Transverse colon (tissue), 4 donors: ENCODE measurements around the gene CCDC69. TPM values are rescaled to one million over a fixed set of nuclear protein-coding genes. Genes with fewer than 3 reads are reported as not detected.

Source experiments
- DNase-seq: peaks from one replicate; pipeline ENCODE4 v3.0.0-alpha.2; 2019
- H3K27ac ChIP-seq, 4 donors: fragments of 200-600 bp; sonication (generic); 2 replicates each; pipeline ENCODE4 v1.5.1; 2016 to 2018; ENCODE audit warnings: inconsistent platforms in 4 of 4
- H3K27me3 ChIP-seq: fragments of 200-600 bp; sonication (generic); 2 replicates; pipeline ENCODE4 v1.5.1; 2017; ENCODE audit warnings: inconsistent platforms
- H3K36me3 ChIP-seq, 4 donors: fragments of 200-600 bp; sonication (generic); 2 replicates each; pipeline ENCODE4 v1.5.1; 2017 to 2019; ENCODE audit warnings: inconsistent platforms in 4 of 4
- H3K4me1 ChIP-seq, 4 donors: fragments of 200-600 bp; sonication (generic); 2 replicates each; pipeline ENCODE4 v1.5.1; 2017 to 2020; ENCODE audit warnings: inconsistent platforms in 4 of 4
- H3K4me3 ChIP-seq, 4 donors: fragments of 200-600 bp; sonication (generic); 1 replicate in 1 of 4; 2 replicates in 3 of 4; pipeline versions ENCODE4 v1.5.1 to v1.6.1; 2017 to 2019; ENCODE audit warnings: inconsistent platforms in 4 of 4
- H3K9me3 ChIP-seq, 2 donors: fragments of 200-600 bp; sonication (generic); 2 replicates each; pipeline ENCODE4 v1.5.1; 2017 to 2019; ENCODE audit warnings: inconsistent platforms in 2 of 2
- EP300 ChIP-seq: sonication (generic); formaldehyde crosslinking; IDR thresholded peaks from one replicate; pipeline ENCODE4 v1.6.1; 2017; ENCODE audit warnings: antibody characterized with exemption, low read depth
- POLR2A ChIP-seq: fragments of 450-650 bp; IDR thresholded peaks from one replicate; pipeline ENCODE4 v1.6.1; 2016; ENCODE audit warnings: antibody characterized with exemption, mild to moderate bottlenecking, moderate library complexity
- POLR2AphosphoS5 ChIP-seq, 3 donors: sonication (generic); formaldehyde crosslinking; IDR thresholded peaks; one replicate each; pipeline ENCODE4 v1.6.1; 2016; ENCODE audit warnings: antibody characterized with exemption in 3 of 3
- WGBS, 2 donors: methylation state at CpG; one replicate each; pipeline ENCODE4 v1.1.5; 2018; ENCODE audit warnings: low coverage in 1 of 2; 5-methylcytosine and 5-hydroxymethylcytosine counted together
- in situ Hi-C, 4 donors: fragments of 200-750 bp; cut with MboI; loops; one replicate each; pipeline versions ENCODE4 v1.15.0 to v1.15.1; 2017; ENCODE audit warnings: low sequenced_read_pairs in 3 of 4, low pct_ligation_motif_present in 1 of 4, low pct_unique_long_range_greater_than_20kb in 1 of 4
- intact Hi-C: fragments of 100-400 bp; cut with DNase I; formaldehyde crosslinking; loops from one replicate; pipeline ENCODE4 v1.15.1; 2023; ENCODE audit warnings: low total_unique reads
- total RNA-seq, 4 donors: library from RNA; depleted of rRNA; stranded (reverse); fragments of >200 nt; gene quantifications; one replicate each; pipeline ENCODE4 v1.1.0, GENCODE V29; 2016
- TF ChIP-seq, protein P1 (sequence below), 5 experiments: fragments of 200-600 bp in 3 of 5; fragments of 450-650 bp in 2 of 5; sonication (generic) in 3 of 5; IDR thresholded peaks; 1 replicate in 2 of 5; 2 replicates in 3 of 5; pipeline ENCODE4 v1.5.1; 2016 to 2017; ENCODE audit warnings: antibody characterized with exemption in 5 of 5, inconsistent platforms in 3 of 5, mild to moderate bottlenecking in 2 of 5, moderate library complexity in 1 of 5

CCDC69 gene
- total RNA-seq, 4 donors from 2014 or later: 37.7 to 89.2 (median 62.1) TPM

DNA sequence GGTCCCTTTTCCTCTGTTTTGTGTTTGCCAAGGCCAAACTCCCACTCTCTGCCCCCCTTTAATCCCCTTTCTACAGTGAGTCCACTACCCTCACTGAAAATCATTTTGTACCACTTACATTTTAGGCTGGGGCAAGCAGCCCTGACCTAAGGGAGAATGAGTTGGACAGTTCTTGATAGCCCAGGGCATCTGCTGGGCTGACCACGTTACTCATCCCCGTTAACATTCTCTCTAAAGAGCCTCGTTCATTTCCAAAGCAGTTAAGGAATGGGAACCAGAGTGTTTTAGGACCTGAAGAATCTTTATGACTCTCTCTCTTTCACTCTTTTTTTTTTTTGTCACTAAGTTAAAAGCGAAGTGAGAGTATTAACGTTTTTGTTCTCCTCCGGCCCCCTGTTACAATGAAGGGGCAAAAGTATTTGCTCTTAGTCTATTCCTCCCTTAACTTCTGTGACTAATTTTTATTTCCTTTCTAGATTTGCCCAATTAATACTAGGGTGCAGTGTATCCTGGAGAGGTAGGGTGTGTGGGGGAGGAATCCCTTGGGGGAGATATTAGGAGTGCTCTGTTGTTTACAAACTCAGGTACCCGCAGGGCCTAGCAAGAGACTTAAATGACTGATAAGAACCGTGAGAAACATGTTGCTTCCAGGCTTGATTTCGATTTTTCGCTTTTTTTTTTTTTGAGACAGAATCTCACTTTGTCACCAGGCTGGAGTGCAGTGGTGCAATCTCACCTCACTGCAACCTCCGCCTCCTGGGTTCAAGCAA lies 43.8 kb upstream of the CCDC69 start:
- WGBS, 2 donors: 88 to 91% methylated on average over 10 to 11 of the region's 11 CpGs
- in situ Hi-C loops: no loop called here
- Histone ChIP-seq H3K27ac (no peak overlapping the region), H3K4me1 (peaks cover 0 to 10% (median 2%) of the 10 kb centered on the region in 4 donors), H3K27me3 (no peaks in the 10 kb centered on the region), H3K36me3 (peaks cover 0 to 10% (median 6%) of the 10 kb centered on the region in 4 donors), H3K4me3 (no peak overlapping the region), H3K9me3 (no peaks in the 10 kb centered on the region)
- intact Hi-C loops: no loop called here
- DNase-seq: no peak
- TF ChIP-seq POLR2AphosphoS5 (IDR thresholded peaks at IDR 0.05) (no peak), EP300 (no peak), POLR2A (no peak)
- TF ChIP-seq, protein P1, sequence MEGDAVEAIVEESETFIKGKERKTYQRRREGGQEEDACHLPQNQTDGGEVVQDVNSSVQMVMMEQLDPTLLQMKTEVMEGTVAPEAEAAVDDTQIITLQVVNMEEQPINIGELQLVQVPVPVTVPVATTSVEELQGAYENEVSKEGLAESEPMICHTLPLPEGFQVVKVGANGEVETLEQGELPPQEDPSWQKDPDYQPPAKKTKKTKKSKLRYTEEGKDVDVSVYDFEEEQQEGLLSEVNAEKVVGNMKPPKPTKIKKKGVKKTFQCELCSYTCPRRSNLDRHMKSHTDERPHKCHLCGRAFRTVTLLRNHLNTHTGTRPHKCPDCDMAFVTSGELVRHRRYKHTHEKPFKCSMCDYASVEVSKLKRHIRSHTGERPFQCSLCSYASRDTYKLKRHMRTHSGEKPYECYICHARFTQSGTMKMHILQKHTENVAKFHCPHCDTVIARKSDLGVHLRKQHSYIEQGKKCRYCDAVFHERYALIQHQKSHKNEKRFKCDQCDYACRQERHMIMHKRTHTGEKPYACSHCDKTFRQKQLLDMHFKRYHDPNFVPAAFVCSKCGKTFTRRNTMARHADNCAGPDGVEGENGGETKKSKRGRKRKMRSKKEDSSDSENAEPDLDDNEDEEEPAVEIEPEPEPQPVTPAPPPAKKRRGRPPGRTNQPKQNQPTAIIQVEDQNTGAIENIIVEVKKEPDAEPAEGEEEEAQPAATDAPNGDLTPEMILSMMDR (IDR thresholded peaks at IDR 0.05): no peak

DNA sequence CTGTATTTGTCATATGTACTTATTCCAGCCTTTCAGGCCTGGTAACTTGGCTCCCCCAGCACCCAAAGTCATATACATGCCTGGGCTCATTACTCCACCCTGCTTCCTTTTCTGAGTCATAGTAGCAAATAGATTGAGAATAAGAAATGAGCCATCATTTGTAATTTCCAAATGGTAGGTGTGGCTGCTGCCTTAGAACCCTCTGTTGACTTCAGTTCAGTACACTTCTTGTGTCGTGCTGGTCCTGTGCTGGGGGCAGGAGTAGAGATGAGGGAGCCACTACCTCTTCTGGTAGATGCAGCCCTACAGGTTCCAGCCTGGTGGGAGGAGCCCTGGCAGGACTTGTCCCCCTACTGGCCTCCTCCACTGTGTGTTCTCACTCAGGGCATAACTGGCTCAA lies 40.2 kb upstream of the CCDC69 start:
- Histone ChIP-seq H3K36me3 (peaks cover 0 to 16% (median 6%) of the 10 kb centered on the region in 4 donors), H3K4me1 (peaks cover 0 to 10% (median 2%) of the 10 kb centered on the region in 4 donors), H3K27ac (no peak overlapping the region), H3K4me3 (no peak overlapping the region), H3K27me3 (no peaks in the 10 kb centered on the region), H3K9me3 (no peaks in the 10 kb centered on the region)
- in situ Hi-C loops (no loop called here), intact Hi-C loops (no loop called here)
- no peak for DNase-seq
- no peak for TF ChIP-seq EP300
- TF ChIP-seq, protein P1 (IDR thresholded peaks at IDR 0.05): no peak
- no peak for TF ChIP-seq POLR2AphosphoS5 (IDR thresholded peaks at IDR 0.05)
- no peak for TF ChIP-seq POLR2A
- 27% methylated on average over 1 of the region's 1 CpG; no CpG with 5 or more reads in 1 of the 2 donors for WGBS, 2 donors

DNA sequence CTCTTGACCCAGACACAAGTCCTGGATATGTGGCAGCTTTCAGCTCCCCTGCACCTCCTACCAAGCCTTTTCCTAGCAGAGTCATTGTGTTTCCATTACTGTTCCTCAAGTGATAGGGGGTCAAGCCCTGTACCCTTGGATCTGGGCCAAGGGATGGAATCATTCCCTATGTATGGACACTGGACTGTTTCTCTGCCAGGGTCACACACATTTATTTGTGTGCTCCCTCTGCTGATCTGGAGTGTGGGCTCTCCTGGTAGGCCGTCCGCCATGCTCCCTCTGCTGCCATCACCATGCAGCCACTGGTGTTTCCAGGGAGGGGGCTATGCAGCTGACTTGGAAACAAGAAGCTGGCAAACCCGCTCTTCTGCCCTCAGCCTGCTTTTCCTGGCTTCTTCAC lies 38.6 kb upstream of the CCDC69 start:
- in situ Hi-C loops (no loop called here), intact Hi-C loops (no loop called here)
- H3K4me1 ChIP-seq: peaks cover 0 to 13% (median 2%) of the 10 kb centered on the region in 4 donors
- peaks cover 0 to 16% (median 6%) of the 10 kb centered on the region in 4 donors for H3K36me3 ChIP-seq
- 92% methylated on average over 3 of the region's 3 CpGs; no CpG with 5 or more reads in 1 of the 2 donors for WGBS, 2 donors
- TF ChIP-seq POLR2AphosphoS5 (IDR thresholded peaks at IDR 0.05): no peak
- TF ChIP-seq, protein P1 (IDR thresholded peaks at IDR 0.05): no peak
- no peak overlapping the region for H3K27ac ChIP-seq
- DNase-seq: no peak
- no peaks in the 10 kb centered on the region for H3K9me3 ChIP-seq
- H3K4me3 ChIP-seq: no peak overlapping the region
- no peaks in the 10 kb centered on the region for H3K27me3 ChIP-seq

DNA sequence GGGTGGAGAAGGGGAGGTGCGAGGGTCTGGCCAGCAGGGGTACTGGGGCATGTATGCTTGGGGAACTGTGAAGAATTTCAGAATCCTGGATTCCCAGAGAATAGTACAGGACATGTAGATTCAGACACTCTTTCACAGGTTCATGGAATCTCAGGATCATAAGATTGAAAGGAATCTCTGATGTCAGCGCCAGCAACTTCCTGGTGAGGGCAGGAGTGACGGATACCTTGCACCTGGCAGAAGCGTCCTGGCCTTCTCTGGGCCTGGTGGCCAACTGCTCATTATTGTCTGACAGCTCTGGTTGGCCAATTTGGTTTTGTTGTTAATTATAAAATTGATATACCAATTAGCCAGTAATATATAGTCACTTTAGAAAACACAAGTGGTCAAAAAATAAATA lies 36.0 kb upstream of the CCDC69 start:
- TF ChIP-seq EP300: no peak
- TF ChIP-seq POLR2AphosphoS5 (IDR thresholded peaks at IDR 0.05): no peak
- TF ChIP-seq POLR2A: no peak
- TF ChIP-seq, protein P1 (IDR thresholded peaks at IDR 0.05): no peak
- intact Hi-C loops (no loop called here), in situ Hi-C loops (no loop called here)
- H3K4me3 ChIP-seq: no peak overlapping the region
- H3K4me1 ChIP-seq: peaks cover 0 to 22% (median 4%) of the 10 kb centered on the region in 4 donors
- H3K9me3 ChIP-seq: no peaks in the 10 kb centered on the region
- H3K27me3 ChIP-seq: no peaks in the 10 kb centered on the region
- H3K27ac ChIP-seq: no peak overlapping the region
- WGBS, 2 donors: 63 to 83% methylated on average over 3 to 4 of the region's 4 CpGs
- DNase-seq: no peak
- H3K36me3 ChIP-seq: peaks cover 0 to 6% (median 0%) of the 10 kb centered on the region in 4 donors
